Measurements from ENCODE around the gene MRPL2.

GRCh38 chr6:43013097-43013842, 46.0 kb downstream of the MRPL2 start:
- no peak for TF ChIP-seq ZBTB33 (IDR thresholded peaks at IDR 0.05)
- TF ChIP-seq, protein P1, sequence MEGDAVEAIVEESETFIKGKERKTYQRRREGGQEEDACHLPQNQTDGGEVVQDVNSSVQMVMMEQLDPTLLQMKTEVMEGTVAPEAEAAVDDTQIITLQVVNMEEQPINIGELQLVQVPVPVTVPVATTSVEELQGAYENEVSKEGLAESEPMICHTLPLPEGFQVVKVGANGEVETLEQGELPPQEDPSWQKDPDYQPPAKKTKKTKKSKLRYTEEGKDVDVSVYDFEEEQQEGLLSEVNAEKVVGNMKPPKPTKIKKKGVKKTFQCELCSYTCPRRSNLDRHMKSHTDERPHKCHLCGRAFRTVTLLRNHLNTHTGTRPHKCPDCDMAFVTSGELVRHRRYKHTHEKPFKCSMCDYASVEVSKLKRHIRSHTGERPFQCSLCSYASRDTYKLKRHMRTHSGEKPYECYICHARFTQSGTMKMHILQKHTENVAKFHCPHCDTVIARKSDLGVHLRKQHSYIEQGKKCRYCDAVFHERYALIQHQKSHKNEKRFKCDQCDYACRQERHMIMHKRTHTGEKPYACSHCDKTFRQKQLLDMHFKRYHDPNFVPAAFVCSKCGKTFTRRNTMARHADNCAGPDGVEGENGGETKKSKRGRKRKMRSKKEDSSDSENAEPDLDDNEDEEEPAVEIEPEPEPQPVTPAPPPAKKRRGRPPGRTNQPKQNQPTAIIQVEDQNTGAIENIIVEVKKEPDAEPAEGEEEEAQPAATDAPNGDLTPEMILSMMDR (IDR thresholded peaks at IDR 0.05; ENCODE audit: low read depth, low read length, missing input control): no peak
- TF ChIP-seq MAX (IDR thresholded peaks at IDR 0.05): no peak
- TF ChIP-seq GABPA (IDR thresholded peaks at IDR 0.05 in 1 of 2, conservative IDR thresholded peaks at IDR 0.05 in 1 of 2): no peak
- no peak for TF ChIP-seq ATF3 (IDR thresholded peaks at IDR 0.05)
- no peak for TF ChIP-seq REST (IDR thresholded peaks at IDR 0.05)
- no peak for TF ChIP-seq RAD21 (IDR thresholded peaks at IDR 0.05)
- no peak for TF ChIP-seq TAF1 (conservative IDR thresholded peaks at IDR 0.05)
- no peak for TF ChIP-seq RXRA (IDR thresholded peaks at IDR 0.05)
- TF ChIP-seq JUND (IDR thresholded peaks at IDR 0.05): no peak
- no peak for TF ChIP-seq SP1 (IDR thresholded peaks at IDR 0.05)
- TF ChIP-seq YY1 (IDR thresholded peaks at IDR 0.05): no peak
- TF ChIP-seq HNF4A (conservative IDR thresholded peaks at IDR 0.05): no peak

Data from liver (tissue), 3 donors.